ENCODE data around the gene SFN. TPM values are rescaled to one million over a fixed set of nuclear protein-coding genes. Genes with fewer than 3 reads are reported as not detected.

The SFN gene
- total RNA-seq: under 1 TPM; 0.47 to 0.59 TPM

GRCh38 chr1:26862781-26863684 lies at the start of gene SFN:
Gene SFN (plus strand): TSS chr1:26863149. CDS start chr1:26863213, 64 bp downstream.
- H3K36me3 Mint-ChIP-seq (ENCODE audit: low read depth): no peaks in the 10 kb centered on the region
- ATAC-seq: peak; percentile 11
- TF ChIP-seq CTCF (IDR thresholded peaks at IDR 0.05): peak; percentile 64
- peaks cover 20% of the 10 kb centered on the region for H3K4me1 Mint-ChIP-seq (ENCODE audit: low read depth)
- H3K27me3 Mint-ChIP-seq: no peaks in the 10 kb centered on the region
- peak; percentile 77 for DNase-seq
- H3K27ac Mint-ChIP-seq: peak within 1 kb of the TSS; percentile 87
- no peaks in the 10 kb centered on the region for H3K9me3 Mint-ChIP-seq
- POLR2A ChIA-PET: interaction anchor here (1.4 to 3.1 kb wide), 5 partner anchors 30 to 363 kb away, joined by 3 to 18 read pairs (median 10); no protein-coding TSS in a partner anchor
- H3K4me3 Mint-ChIP-seq: peak within 1 kb of the TSS; percentile 89
- intact Hi-C loops (cut with micrococcal nuclease): no loop called here
- CTCF ChIA-PET: interaction anchor here (0.6 to 2.3 kb wide), 8 partner anchors 11 to 261 kb away, joined by 3 to 12 read pairs (median 3); no protein-coding TSS in a partner anchor

- ChIA-PET CTCF (interaction anchor here (1.3 kb wide), 1 partner anchor 36 kb away, joined by 3 read pairs; no protein-coding TSS in a partner anchor), POLR2A (interaction anchor here (0.8 to 0.9 kb wide), 2 partner anchors 16 to 18 kb away, joined by 3 read pairs; no protein-coding TSS in a partner anchor)
- Mint-ChIP-seq H3K4me1 (ENCODE audit: low read depth) (peaks cover 22% of the 10 kb centered on the region), H3K9me3 (no peaks in the 10 kb centered on the region), H3K36me3 (ENCODE audit: low read depth) (no peaks in the 10 kb centered on the region), H3K4me3 (no peak overlapping the region), H3K27me3 (no peaks in the 10 kb centered on the region), H3K27ac (no peak overlapping the region)
- ATAC-seq: no peak
- no peak for TF ChIP-seq CTCF (IDR thresholded peaks at IDR 0.05)
- intact Hi-C loops (cut with micrococcal nuclease): loop anchor here (10.0 kb wide), 1 partner anchor 60 kb away; no protein-coding TSS in a partner anchor
- DNase-seq: no peak
Observed at GRCh38 chr1:26814377-26814776, 48.6 kb upstream of the SFN start.

- Mint-ChIP-seq H3K27ac (no peak overlapping the region), H3K9me3 (no peaks in the 10 kb centered on the region), H3K4me1 (ENCODE audit: low read depth) (peaks cover 22% of the 10 kb centered on the region), H3K4me3 (no peak overlapping the region), H3K27me3 (no peaks in the 10 kb centered on the region), H3K36me3 (ENCODE audit: low read depth) (no peaks in the 10 kb centered on the region)
- intact Hi-C loops (cut with micrococcal nuclease): loop anchor here (10.0 kb wide), 1 partner anchor 60 kb away; no protein-coding TSS in a partner anchor
- ATAC-seq (no peak), DNase-seq (no peak)
- TF ChIP-seq CTCF (IDR thresholded peaks at IDR 0.05): no peak
- ChIA-PET POLR2A (interaction anchor here (0.7 to 0.9 kb wide), 4 partner anchors 16 to 148 kb away, joined by 3 read pairs; no protein-coding TSS in a partner anchor), CTCF (interaction anchor here (1.3 kb wide), 1 partner anchor 35 kb away, joined by 3 read pairs; no protein-coding TSS in a partner anchor)
Observed at GRCh38 chr1:26814893-26815292, 48.1 kb upstream of the SFN start.

- TF ChIP-seq CTCF (IDR thresholded peaks at IDR 0.05): peak; percentile 22
- intact Hi-C loops (cut with micrococcal nuclease): no loop called here
- DNase-seq (peak; percentile 49), ATAC-seq (peak; percentile 86)
- H3K27me3 Mint-ChIP-seq: no peaks in the 10 kb centered on the region
- H3K9me3 Mint-ChIP-seq: no peaks in the 10 kb centered on the region
- no peaks in the 10 kb centered on the region for H3K36me3 Mint-ChIP-seq (ENCODE audit: low read depth)
- peaks cover 22% of the 10 kb centered on the region for H3K4me1 Mint-ChIP-seq (ENCODE audit: low read depth)
- CTCF ChIA-PET: interaction anchor here (0.8 to 3.6 kb wide), 15 partner anchors 10 to 235 kb away, joined by 3 to 59 read pairs (median 4); no protein-coding TSS in a partner anchor
- POLR2A ChIA-PET: interaction anchor here (1.1 to 2.0 kb wide), 7 partner anchors 10 to 44 kb away, joined by 5 to 11 read pairs (median 6); no protein-coding TSS in a partner anchor
- peak overlapping the region; percentile 80 for H3K27ac Mint-ChIP-seq
- H3K4me3 Mint-ChIP-seq: peak overlapping the region; percentile 50
Observed at GRCh38 chr1:26820784-26821269, 42.1 kb upstream of the SFN start.

Data from activated CD8-positive, alpha-beta T cell treated with anti-CD3 and anti-CD28 coated beads for 36 hours (primary cell).